Head of caudate nucleus (tissue), 42 donors: ENCODE measurements around the gene GP2.

ENCODE experiments used
- DNase-seq, 42 donors: peaks; one replicate each; pipeline versions ENCODE4 v3.0.0 to v3.0.0-alpha.2; 2020 to 2021; ENCODE audit warnings: mixed read lengths in 7 of 42
- intact Hi-C: fragments of 100-400 bp; cut with DNase I; formaldehyde crosslinking; loops from one replicate; pipeline ENCODE4 v1.15.0; 2022

GP2 gene

DNA sequence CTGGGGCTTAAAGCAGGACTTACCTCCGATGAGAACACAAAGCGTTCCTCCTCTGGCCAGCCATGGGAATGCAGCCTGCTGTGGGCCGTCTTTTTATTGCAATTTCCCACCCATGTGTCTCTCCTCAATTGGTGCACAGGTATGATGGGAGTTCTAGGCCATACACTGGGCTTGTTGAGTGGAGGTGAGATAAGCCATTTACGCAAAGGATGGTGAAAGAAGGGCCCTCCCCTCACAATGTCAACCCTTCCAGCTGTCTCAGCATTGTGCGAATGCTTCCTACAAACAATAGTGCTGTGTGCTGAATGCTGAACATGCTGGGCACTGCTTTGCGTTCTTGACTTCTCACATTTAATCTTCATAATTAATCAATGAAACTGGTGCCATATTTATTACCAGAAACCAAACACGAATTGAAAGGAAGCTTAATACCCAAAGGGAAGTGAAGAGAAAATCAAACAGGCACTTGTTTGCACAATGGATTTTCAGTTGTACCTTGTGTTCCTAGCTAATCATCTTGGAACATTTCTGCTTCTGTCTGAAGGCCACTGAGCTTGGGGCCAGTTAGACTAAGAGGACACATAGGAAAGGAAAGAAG lies at the start of gene GP2:
GP2 (minus strand) TSS at position 70 of the 598 bp plus-strand sequence. CDS start 1,082 bp downstream, outside the sequence.
- intact Hi-C loops, result no loop called here
- DNase-seq, result no peak

GRCh38 chr16:20372701-20373100 lies 45.4 kb upstream of the GP2 start:
- intact Hi-C loops, result no loop called here
- no peak for DNase-seq

DNA sequence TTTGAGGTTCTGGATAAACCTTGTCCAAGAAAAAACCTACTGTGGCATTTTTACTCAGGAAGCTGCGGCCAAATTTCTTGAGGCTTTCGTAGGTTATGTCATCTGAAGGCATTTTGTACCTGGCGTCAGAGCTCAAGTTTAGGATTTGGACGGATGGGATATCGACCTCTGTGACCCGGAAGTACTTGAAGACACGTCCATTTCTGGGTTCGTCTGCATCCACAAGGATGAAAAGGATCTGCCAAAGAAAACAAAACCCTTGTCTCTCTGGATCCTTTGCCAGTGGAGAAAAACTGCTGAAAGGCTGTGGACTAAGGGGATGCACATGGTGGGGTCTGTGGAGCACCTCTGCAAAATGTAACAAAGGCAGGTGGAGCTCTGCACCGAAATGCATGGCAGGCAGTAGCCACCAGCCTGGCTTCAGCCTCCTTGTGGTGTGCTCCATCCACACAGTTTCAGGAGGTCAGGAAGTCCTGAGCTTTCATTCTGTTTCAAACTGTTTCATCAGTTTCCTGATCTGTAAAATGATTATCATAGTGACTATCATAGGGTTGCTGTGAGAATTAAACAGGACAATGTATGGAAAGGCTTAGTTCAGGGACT lies 42.2 kb upstream of the GP2 start:
- intact Hi-C loops, result no loop called here
- DNase-seq, result no peak

- no peak for DNase-seq
- intact Hi-C loops, result no loop called here
Observed at GRCh38 chr16:20364051-20364450, 36.7 kb upstream of the GP2 start.

- DNase-seq, result no peak
- intact Hi-C loops, result no loop called here
Observed at GRCh38 chr16:20363191-20363590, 35.9 kb upstream of the GP2 start.

DNA sequence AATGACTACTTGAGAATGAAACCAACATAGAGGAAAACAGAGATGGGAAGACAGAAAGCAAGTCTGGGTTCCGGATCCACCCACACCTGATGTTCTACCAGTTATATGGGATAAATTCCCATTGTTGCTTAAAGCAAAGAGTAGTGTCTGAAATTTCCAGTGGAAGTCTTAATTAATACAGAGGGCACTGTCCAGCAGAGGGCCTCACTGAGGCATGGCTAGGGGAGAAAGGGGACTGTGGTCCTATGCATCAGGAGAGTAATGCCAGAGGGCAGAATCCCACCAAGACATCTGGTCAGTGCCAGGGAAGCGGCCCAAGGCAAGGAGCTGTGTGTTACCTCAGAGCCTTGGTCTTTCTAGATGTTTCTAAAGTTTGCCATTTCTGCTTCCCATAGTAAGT lies 32.7 kb upstream of the GP2 start:
- intact Hi-C loops, result no loop called here
- DNase-seq, result no peak

- intact Hi-C loops, result no loop called here
- no peak for DNase-seq
Observed at GRCh38 chr16:20355114-20355782, 27.9 kb upstream of the GP2 start.

- intact Hi-C loops, result no loop called here
- DNase-seq, result no peak
Observed at GRCh38 chr16:20353379-20353778, 26.1 kb upstream of the GP2 start.

GRCh38 chr16:20352615-20353014 lies 25.3 kb upstream of the GP2 start, which contains the start of gene UMOD:
Gene UMOD (minus strand): TSS chr16:20352715. CDS start chr16:20350737, 1,978 bp downstream.
- no peak for DNase-seq
- intact Hi-C loops, result no loop called here

GRCh38 chr16:20349615-20350014 lies 22.3 kb upstream of the GP2 start:
- no peak for DNase-seq
- intact Hi-C loops, result no loop called here

GRCh38 chr16:20348365-20349185 lies 21.3 kb upstream of the GP2 start:
- no peak for DNase-seq
- intact Hi-C loops, result no loop called here

- intact Hi-C loops, result no loop called here
- DNase-seq, result no peak
Observed at GRCh38 chr16:20347666-20348364, 20.5 kb upstream of the GP2 start.

DNA sequence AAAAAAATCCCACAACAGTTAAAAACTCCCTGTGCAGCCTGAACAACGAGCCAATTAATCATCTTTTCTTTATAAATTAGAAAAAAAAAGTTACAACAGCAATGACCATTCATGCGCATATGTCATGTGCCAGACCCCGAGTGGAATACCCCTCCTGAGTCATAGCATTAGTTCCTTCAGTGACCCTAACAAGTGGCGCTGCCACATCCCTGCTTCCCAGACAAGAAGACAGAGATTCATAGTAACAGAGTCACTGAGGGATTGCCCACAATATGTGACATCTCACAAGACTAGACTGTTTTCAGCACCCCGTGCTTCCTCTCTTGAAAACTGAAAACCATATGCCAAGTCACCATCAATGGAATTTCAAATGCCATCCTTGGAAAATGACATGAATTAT lies 17.3 kb upstream of the GP2 start:
- intact Hi-C loops, result no loop called here
- no peak for DNase-seq

- intact Hi-C loops, result no loop called here
- no peak for DNase-seq
Observed at GRCh38 chr16:20339744-20340143, 12.4 kb upstream of the GP2 start.

DNA sequence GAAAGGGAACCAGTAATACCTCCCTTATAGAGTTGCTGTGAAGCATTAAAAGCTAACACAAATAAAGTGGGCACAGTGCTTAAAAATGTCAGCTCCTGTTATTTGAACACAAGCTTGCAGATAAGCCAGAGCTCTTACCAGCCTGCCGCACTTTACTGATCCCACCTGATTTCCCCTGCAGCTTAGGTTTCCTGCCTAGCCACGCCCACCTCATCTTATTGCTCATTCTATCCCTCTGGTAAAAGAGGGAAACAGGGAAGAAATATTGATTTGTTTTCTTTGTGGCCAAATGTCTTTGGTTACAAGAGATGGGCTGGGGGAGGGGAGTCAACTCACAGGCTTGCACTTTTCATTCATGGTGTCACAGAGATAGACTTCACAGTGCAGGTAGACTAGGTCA lies 9.6 kb upstream of the GP2 start:
- no peak for DNase-seq
- intact Hi-C loops, result no loop called here

GRCh38 chr16:20334396-20334795 lies 7.1 kb upstream of the GP2 start:
- no peak for DNase-seq
- intact Hi-C loops, result no loop called here

- DNase-seq, result no peak
- intact Hi-C loops, result no loop called here
Observed at GRCh38 chr16:20333120-20333519, 5.8 kb upstream of the GP2 start.

- no peak for DNase-seq
- intact Hi-C loops, result no loop called here
Observed at GRCh38 chr16:20332411-20332810, 5.1 kb upstream of the GP2 start.

DNA sequence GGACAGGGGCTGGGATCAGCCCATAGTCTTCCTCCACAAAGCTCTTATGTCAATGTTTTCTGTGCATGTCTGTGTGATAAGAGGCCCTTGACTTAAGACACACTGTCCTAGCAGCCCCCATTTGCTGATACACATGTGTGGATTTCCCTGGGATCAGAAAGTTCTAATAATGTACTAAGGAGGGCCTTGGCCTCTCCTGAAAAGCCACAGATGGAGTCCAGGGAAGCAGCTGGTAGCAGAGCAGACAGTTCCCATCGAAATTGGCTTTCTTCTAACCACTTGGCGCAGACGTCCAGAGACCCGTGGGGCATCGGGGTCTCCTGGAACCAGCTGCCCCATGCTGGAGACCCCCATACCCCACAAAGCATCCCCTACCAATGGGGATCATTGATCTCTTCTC lies 4.3 kb upstream of the GP2 start:
- DNase-seq, result no peak
- intact Hi-C loops, result no loop called here
